NCI-H524 (cell line): ENCODE measurements around the gene STC2.
"Not testable (repeated sequence)": the region's sequence is repeated elsewhere in the genome, so short reads cannot be mapped to it uniquely, and the experiment has no call there.

Source experiments
- DNase-seq, 2 experiments: peaks; one replicate each; lab custom pipeline; 2025; lab: John Stamatoyannopoulos, UW

Gene STC2

GRCh38 chr5:173327948-173328843 lies at the start of gene STC2:
Gene STC2 (minus strand): TSS chr5:173328414. CDS start chr5:173328193, 221 bp downstream.
- DNase-seq = peak; percentile 84 to 97

- no peak for DNase-seq
Observed at GRCh38 chr5:173371400-173371799, 43.2 kb upstream of the STC2 start.

- DNase-seq = not testable (repeated sequence)
Observed at GRCh38 chr5:173363406-173363805, 35.2 kb upstream of the STC2 start.

GRCh38 chr5:173355561-173355960 lies 27.3 kb upstream of the STC2 start:
- no peak for DNase-seq

- DNase-seq = no peak
Observed at GRCh38 chr5:173354645-173355044, 26.4 kb upstream of the STC2 start.

GRCh38 chr5:173352366-173353349 lies 24.4 kb upstream of the STC2 start:
- no peak for DNase-seq

- DNase-seq = no peak
Observed at GRCh38 chr5:173342813-173343755, 14.9 kb upstream of the STC2 start.

GRCh38 chr5:173341961-173342430 lies 13.8 kb upstream of the STC2 start:
- DNase-seq = no peak

- DNase-seq = no peak
Observed at GRCh38 chr5:173340984-173341383, 12.8 kb upstream of the STC2 start.

GRCh38 chr5:173340451-173340850 lies 12.2 kb upstream of the STC2 start:
- no peak for DNase-seq

GRCh38 chr5:173339286-173339685 lies 11.1 kb upstream of the STC2 start:
- DNase-seq = no peak

- DNase-seq = no peak
Observed at GRCh38 chr5:173338380-173339015, 10.3 kb upstream of the STC2 start.

- no peak for DNase-seq
Observed at GRCh38 chr5:173334808-173335207, 6.6 kb upstream of the STC2 start.

GRCh38 chr5:173333925-173334661 lies 5.9 kb upstream of the STC2 start:
- DNase-seq = no peak

- peak; percentile 60 to 85 for DNase-seq
Observed at GRCh38 chr5:173331956-173332479, 3.8 kb upstream of the STC2 start.

GRCh38 chr5:173331287-173331686 lies 3.1 kb upstream of the STC2 start:
- DNase-seq = no peak

GRCh38 chr5:173330338-173331206 lies 2.4 kb upstream of the STC2 start:
- peak in 1 of 2 experiments; percentile 42 for DNase-seq

- DNase-seq = peak; percentile 21 to 93
Observed at GRCh38 chr5:173329491-173330337, 1.5 kb upstream of the STC2 start.
